ENCODE data around the gene ALS2CL.
A peak's percentile ranks its signal among the peaks of the same experiment; 100 is the strongest.

Gene ALS2CL

DNA sequence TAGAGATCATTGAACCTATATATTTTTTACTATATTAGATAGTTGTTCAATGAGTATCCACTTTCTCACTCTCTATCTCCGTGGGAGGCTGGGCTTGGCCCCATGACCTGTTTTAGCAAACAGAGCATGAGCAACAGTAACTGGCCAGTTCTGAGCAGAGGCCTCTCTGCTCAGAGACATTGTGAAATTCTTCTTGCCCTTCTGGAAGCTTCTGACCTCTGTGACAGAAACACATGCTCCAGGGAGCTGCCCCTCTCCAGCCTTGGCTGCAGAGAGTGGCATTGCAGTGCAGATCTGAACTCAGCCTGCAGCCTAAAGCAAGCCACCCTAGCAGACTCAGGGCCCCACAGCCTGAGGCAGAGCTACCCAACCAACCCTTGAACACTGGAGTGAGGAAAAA is 60.7 kb downstream of the ALS2CL start:
- DNase-seq (ENCODE audit: low spot score): no peak

DNA sequence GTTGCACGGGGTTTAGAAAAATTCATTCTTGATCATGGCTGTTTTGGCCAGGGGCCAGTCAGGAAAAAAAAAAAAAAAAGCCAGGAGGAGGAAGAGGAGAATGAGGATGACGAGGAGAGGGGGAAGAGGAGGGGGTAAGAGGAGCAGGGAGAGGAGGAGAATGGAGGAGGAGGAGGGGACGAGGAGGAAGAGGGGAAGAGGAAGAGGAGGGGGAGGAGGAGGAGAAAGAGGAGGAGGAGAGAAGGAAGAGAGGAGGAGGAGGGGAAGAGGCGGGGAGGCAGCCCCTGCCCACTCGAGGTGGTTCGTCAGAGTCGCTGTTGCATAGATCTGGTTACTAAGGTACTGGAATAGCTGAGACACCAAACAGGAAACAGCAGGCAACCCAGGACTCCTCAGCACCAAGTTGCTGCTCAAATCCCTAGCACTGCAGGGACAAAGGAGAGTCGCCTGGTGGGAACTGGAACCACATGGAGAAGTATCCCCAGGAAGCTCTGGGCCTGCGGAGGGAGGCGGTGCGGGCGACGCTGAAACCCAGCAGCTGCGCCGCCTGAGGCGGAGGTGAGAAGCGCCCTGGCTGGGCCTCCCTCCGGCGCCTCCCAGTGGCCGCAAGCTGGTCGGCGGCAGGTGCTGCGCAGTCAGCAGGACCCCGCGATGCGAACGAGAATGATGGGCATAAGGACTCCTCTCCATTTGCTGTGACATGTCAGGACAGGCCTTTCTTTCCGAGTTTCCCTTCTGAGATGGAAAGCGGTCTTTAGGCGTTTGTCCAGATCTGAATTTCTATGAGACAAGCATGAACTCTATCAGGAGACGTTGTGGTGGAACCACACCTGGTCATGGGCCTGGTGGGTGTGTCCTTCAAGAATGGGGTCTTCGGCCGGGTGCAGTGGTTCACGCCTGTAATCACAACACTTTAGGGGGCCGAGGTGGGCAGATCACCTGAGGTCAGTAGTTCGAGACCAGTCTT is 63.6 kb downstream of the ALS2CL start:
- DNase-seq (ENCODE audit: low spot score): peak; percentile 72

DNA sequence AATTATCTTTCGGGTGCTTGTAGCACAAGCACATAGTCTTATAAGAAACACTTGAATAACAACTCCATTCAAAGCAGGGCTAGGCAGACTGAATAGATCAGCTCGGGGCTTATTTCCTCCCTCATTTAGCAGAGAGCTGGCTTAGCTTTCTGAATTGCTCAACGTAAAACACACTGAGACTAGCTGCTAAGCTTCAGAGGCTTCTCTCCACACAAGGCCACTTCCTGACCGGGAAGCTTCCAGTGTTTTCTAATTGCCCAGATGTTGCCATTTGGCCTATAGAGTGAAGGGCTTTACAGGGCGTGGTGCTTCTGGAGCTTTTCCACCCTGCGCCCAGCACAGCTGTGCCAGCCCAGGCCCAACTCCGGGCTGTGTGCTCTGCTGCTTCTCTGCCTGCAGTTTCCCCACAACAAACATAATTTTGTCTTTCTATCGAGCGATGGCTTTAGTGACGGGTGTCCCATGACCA is 64.5 kb downstream of the ALS2CL start:
- no peak for DNase-seq (ENCODE audit: low spot score)

DNA sequence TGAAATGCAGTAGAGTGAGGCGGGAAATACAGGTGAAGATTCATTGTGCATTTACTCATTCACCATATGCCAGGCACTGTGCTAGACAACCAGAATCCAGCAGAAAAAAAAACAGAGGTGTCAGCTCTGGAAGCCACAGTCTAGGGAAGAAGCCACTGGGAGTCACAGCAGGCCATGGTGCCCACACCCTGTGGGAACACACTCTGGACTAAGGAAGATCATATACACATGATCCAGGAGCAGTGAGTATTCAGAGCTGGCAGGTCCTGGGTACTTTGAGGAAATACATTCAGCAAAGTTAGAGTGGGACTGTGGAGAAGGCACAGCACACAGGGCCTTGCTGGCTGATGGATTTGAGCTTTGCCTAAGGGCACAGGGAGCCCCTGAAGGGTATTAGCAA is 66.4 kb downstream of the ALS2CL start:
- no peak for DNase-seq (ENCODE audit: low spot score)

DNA sequence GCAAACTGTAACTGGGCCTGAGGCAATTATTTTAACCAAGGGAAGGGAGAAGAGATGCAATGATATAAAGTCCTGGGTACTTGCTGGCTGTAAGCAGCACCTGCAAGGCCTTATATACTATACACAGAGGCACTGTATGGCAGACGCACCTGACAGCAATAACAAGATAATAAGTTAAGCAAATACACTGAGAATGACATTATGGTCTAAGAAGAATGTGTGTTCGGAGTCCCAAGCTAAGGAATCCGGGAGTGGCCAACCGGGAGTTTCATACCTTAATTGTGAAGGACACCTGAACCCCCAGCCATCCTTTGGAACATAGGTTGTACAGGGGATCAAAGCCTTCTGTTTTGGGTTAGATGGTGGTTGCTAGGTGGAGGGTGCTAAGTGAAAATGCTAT is 67.4 kb downstream of the ALS2CL start:
- no peak for DNase-seq (ENCODE audit: low spot score)

DNA sequence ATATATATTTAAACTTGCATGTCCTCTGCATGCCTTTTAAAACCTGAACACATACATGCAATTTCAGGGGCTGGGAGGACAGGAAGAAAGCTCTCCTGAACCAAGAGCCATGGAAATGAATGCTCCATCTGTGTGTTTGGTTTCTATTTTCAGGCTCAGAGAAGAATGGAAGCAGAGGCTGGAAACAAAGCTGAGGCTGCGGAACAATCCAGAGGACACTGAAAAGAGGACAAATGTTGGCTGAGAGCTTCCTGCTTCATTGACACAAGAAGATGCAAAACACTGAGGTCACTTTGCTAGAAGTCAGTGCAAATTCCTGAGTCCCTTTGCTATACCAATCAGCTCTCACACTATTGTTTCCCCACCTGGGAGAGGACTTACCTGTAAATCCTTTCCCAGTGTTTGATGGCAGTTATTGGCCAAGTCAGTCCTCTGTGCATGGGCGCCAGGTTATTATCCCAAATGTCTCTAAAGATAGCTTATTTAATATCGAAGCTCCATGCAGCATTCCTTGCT is 68.4 kb downstream of the ALS2CL start:
- no peak for DNase-seq (ENCODE audit: low spot score)

DNA sequence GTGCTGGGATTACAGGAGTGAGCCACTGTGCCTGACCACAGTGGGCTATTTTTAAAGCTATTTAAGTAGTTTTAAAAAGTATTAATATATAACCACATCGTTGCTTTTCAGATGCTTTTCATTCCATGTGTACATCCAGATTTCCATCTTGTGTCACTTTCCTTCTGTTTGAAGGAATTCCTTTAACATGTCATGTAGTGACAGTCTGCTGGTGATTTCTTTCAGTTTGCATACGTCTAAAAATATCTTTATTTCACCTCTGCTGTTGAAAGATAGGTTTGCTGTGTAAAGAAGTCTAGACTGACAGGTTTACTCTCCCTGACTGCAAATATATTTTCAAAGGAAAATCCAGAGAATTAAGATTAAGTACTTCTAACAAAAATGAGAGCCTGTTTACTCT is 68.9 kb downstream of the ALS2CL start:
- no peak for DNase-seq (ENCODE audit: low spot score)

DNA sequence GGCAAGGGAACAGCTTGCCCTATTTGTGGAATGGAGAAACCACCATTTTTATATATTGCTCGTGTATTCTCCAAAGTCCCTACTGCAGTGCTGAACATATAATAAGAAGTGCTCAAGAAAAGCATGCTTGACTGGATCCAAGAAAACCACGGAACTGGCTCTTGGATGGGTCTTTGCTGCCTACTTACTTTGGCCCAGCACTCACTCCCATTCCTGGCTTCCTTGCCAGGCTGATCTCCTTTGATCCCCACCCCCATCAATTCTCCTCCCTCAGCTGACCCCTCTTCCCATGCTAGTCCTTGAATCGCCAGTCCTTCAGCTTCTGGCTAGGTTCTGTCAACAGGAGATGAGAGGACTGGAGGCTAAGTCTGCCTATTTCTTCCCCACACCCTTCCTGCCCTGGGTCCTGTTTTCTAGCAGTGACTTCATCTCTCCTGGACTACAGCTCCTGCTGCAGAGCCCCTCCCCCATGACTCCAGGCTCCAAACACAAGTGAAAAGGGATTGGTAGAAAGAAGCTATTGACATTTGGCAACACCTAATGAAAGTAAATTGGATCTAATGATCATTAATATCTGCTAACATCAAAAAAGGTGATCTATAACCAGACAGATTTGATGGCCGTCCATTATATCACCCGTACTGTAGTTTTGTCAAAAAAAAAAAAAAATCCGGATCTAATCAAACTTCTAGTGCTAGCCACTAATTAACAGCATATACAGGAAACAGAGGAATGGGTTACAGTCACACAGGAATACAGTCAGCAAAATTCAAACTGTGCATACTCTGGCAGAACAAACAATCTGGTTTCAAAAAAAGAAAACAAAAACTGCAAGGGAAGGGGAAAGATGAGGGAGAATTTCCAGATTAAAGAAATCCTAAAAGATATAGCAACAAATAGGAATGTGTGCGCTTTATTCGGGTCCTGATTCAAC is 73.4 kb downstream of the ALS2CL start:
- DNase-seq (ENCODE audit: low spot score): no peak

Measured in CD4-positive, alpha-beta T cell treated with Interleukin-15 for 4 hours (primary cell).